ENCODE data around the gene TENM4. TPM values are rescaled to one million over a fixed set of nuclear protein-coding genes. Genes with fewer than 3 reads are reported as not detected.
"Not testable (repeated sequence)": the region's sequence is repeated elsewhere in the genome, so short reads cannot be mapped to it uniquely, and the experiment has no call there.

TENM4 gene
- polyA plus RNA-seq, 5 donors, result 3.1 to 6.2 (median 3.7) TPM

- no peak for DNase-seq
These were observed 221.4 kb downstream of the TENM4 start for GRCh38 chr11:79219186-79220045.

- DNase-seq, result no peak
These were observed 228.1 kb downstream of the TENM4 start for GRCh38 chr11:79212741-79213190.

GRCh38 chr11:79209540-79210266, 231.1 kb downstream of the TENM4 start:
- no peak for DNase-seq

- no peak for DNase-seq
These were observed 232.7 kb downstream of the TENM4 start for GRCh38 chr11:79208126-79208525.

GRCh38 chr11:79206951-79207350, 233.9 kb downstream of the TENM4 start:
- no peak for DNase-seq

GRCh38 chr11:79205786-79206185, 235.0 kb downstream of the TENM4 start:
- DNase-seq, result no peak

GRCh38 chr11:79201677-79202347, 239.0 kb downstream of the TENM4 start:
- no peak for DNase-seq

GRCh38 chr11:79200398-79201070, 240.3 kb downstream of the TENM4 start:
- DNase-seq, result no peak

GRCh38 chr11:79199729-79200354, 241.0 kb downstream of the TENM4 start:
- no peak for DNase-seq

- DNase-seq, result no peak
These were observed 242.0 kb downstream of the TENM4 start for GRCh38 chr11:79198898-79199250.

GRCh38 chr11:79198203-79198897, 242.5 kb downstream of the TENM4 start:
- no peak for DNase-seq

GRCh38 chr11:79196950-79197349, 243.9 kb downstream of the TENM4 start:
- DNase-seq, result no peak

GRCh38 chr11:79195209-79195608, 245.6 kb downstream of the TENM4 start:
- DNase-seq, result no peak

- no peak for DNase-seq
These were observed 247.0 kb downstream of the TENM4 start for GRCh38 chr11:79193663-79194310.

GRCh38 chr11:79192836-79193235, 248.0 kb downstream of the TENM4 start:
- no peak for DNase-seq

GRCh38 chr11:79191716-79192115, 249.1 kb downstream of the TENM4 start:
- DNase-seq, result not testable (repeated sequence)

GRCh38 chr11:79190553-79190952, 250.3 kb downstream of the TENM4 start:
- DNase-seq, result not testable (repeated sequence)

GRCh38 chr11:79189601-79190000, 251.2 kb downstream of the TENM4 start:
- DNase-seq, result peak; percentile 20 to 24

- DNase-seq, result no peak
These were observed 251.8 kb downstream of the TENM4 start for GRCh38 chr11:79189055-79189454.

- no peak for DNase-seq
These were observed 254.2 kb downstream of the TENM4 start for GRCh38 chr11:79186669-79187068.

All from right lung (tissue), 5 donors.